A549 (cell line): ENCODE measurements around the gene IGFBP4. TPM values are rescaled to one million over a fixed set of nuclear protein-coding genes. Genes with fewer than 3 reads are reported as not detected.

ENCODE experiments used
- ATAC-seq, 2 experiments: fragments of 200-7000 bp in 1 of 2; fragments of >200 bp in 1 of 2; cut with Nextera tagmentation in 1 of 2; cut with Tn5 transposase in 1 of 2; 3 replicates each; pipeline versions ENCODE4 v1.8.0 to v1.9.1; 2018 to 2020; ENCODE audit warnings: mild to moderate bottlenecking in 1 of 2, moderate library complexity in 1 of 2
- CTCF ChIA-PET: fragments of 300-600 bp; sonication (Branson Sonifier 250); formaldehyde crosslinking; extraction: SDS; loops from one replicate; lab custom pipeline; 2021; ENCODE audit warnings: antibody characterized with exemption, inconsistent platforms; lab: Yijun Ruan, JAX
- POLR2A ChIA-PET: fragments of 350-600 bp; formaldehyde crosslinking; extraction: SDS; loops from one replicate; lab custom pipeline; 2021; ENCODE audit warnings: antibody characterized with exemption, inconsistent platforms; lab: Yijun Ruan, JAX
- DNase-seq, 2 experiments: peaks; one replicate each; pipeline versions ENCODE4 v3.0.0 to v3.0.0-alpha.2; 2011 to 2016; ENCODE audit warnings: low read depth in 1 of 2, low spot score in 1 of 2
- FAIRE-seq: peaks from 2 replicates; lab custom pipeline; 2011; peaks lifted over from hg19 to GRCh38; lab: Jason Lieb, UNC
- H3K27ac ChIP-seq, 2 experiments: fragments of >200 bp; sonication (Bioruptor Twin); formaldehyde crosslinking; 3 replicates each; pipeline ENCODE4 v1.5.1; 2016 to 2017
- H3K4me1 ChIP-seq: fragments of >200 bp; sonication (Bioruptor Twin); formaldehyde crosslinking; 3 replicates; pipeline ENCODE4 v1.6.1; 2016
- H3K4me2 ChIP-seq: fragments of >200 bp; sonication (Bioruptor Twin); formaldehyde crosslinking; 3 replicates; pipeline ENCODE4 v1.6.1; 2016
- H3K4me3 ChIP-seq: fragments of >200 bp; sonication (Bioruptor Twin); formaldehyde crosslinking; 3 replicates; pipeline ENCODE4 v1.5.1; 2016
- H3K9me3 ChIP-seq: fragments of >200 bp; sonication (Bioruptor Twin); formaldehyde crosslinking; 3 replicates; pipeline ENCODE4 v1.6.1; 2016
- BHLHE40 ChIP-seq: IDR thresholded peaks from 2 replicates; pipeline ENCODE4 v1.6.1; 2012; ENCODE audit warnings: low read depth, low read length, inconsistent platforms
- CEBPB ChIP-seq, 2 experiments: fragments of >200 bp in 1 of 2; sonication (Bioruptor Twin) in 1 of 2; formaldehyde crosslinking in 1 of 2; IDR thresholded peaks; 2 replicates each; pipeline ENCODE4 v1.6.1; 2012 to 2016
- CHD2 ChIP-seq: fragments of 150-350 bp; IDR thresholded peaks from 2 replicates; pipeline ENCODE4 v1.6.1; 2014; ENCODE audit warnings: low read length; ENCODE audit not compliant: partially characterized antibody
- E2F6 ChIP-seq: IDR thresholded peaks from 2 replicates; pipeline ENCODE4 v1.6.1; 2012; ENCODE audit warnings: low read depth, borderline replicate concordance
- EP300 ChIP-seq, 2 experiments: fragments of >200 bp; sonication (Bioruptor Twin); formaldehyde crosslinking; IDR thresholded peaks; 2 replicates in 1 of 2; 3 replicates in 1 of 2; pipeline ENCODE4 v1.6.1; 2016 to 2017
- FOXS1 ChIP-seq: fragments of 250-450 bp; sonication (Bioruptor Pico); IDR thresholded peaks from 2 replicates; pipeline ENCODE4 v1.5.0; 2020; ENCODE audit warnings: mild to moderate bottlenecking, moderate library complexity
- GATA3 ChIP-seq: IDR thresholded peaks from 2 replicates; pipeline ENCODE4 v1.6.1; 2012; ENCODE audit warnings: borderline replicate concordance
- HDAC2 ChIP-seq: fragments of 200-600 bp; sonication (generic); IDR thresholded peaks from 2 replicates; pipeline ENCODE4 v1.6.1; 2016
- HEYL ChIP-seq: fragments of 250-450 bp; sonication (Bioruptor Pico); IDR thresholded peaks from 2 replicates; pipeline ENCODE4 v1.8.0; 2021; ENCODE audit warnings: mild to moderate bottlenecking, moderate library complexity
- HMGXB4 ChIP-seq: fragments of 250-450 bp; sonication (Bioruptor Pico); IDR thresholded peaks from 2 replicates; pipeline ENCODE4 v1.5.0; 2021; ENCODE audit warnings: mild to moderate bottlenecking, moderate library complexity, borderline replicate concordance
- HOXB13 ChIP-seq: fragments of 250-450 bp; sonication (Bioruptor Pico); IDR thresholded peaks from 2 replicates; pipeline ENCODE4 v1.5.0; 2020; ENCODE audit warnings: low read depth, mild to moderate bottlenecking, moderate library complexity
- JUN ChIP-seq, 2 experiments: fragments of >200 bp; sonication (Bioruptor Twin); formaldehyde crosslinking; IDR thresholded peaks; 2 replicates in 1 of 2; 3 replicates in 1 of 2; pipeline ENCODE4 v1.6.1; 2016 to 2017
- KDM5A ChIP-seq: fragments of 200-600 bp; sonication (generic); IDR thresholded peaks from 2 replicates; pipeline ENCODE4 v1.6.1; 2016; ENCODE audit warnings: antibody characterized with exemption, mild to moderate bottlenecking
- MYC ChIP-seq: IDR thresholded peaks from 2 replicates; pipeline ENCODE4 v1.6.1; 2012; ENCODE audit warnings: mild to moderate bottlenecking, inconsistent platforms, low read length, improper control_type of control experiment, borderline replicate concordance
- NPAS2 ChIP-seq: fragments of 250-450 bp; sonication (Bioruptor Pico); IDR thresholded peaks from 2 replicates; pipeline ENCODE4 v1.8.0; 2022; ENCODE audit warnings: mild to moderate bottlenecking, moderate library complexity, borderline replicate concordance
- POLR2AphosphoS2 ChIP-seq: conservative IDR thresholded peaks from 2 replicates; pipeline ENCODE4 v1.6.1; 2012; ENCODE audit warnings: low read length, improper control_type of control experiment, inconsistent platforms
- RAD21 ChIP-seq, 2 experiments: fragments of >200 bp in 1 of 2; sonication (Bioruptor Twin) in 1 of 2; formaldehyde crosslinking in 1 of 2; IDR thresholded peaks in 1 of 2; conservative IDR thresholded peaks in 1 of 2; 2 replicates in 1 of 2; 3 replicates in 1 of 2; pipeline ENCODE4 v1.6.1; 2012 to 2018; ENCODE audit warnings: inconsistent platforms in 1 of 2
- SMC3 ChIP-seq: fragments of >200 bp; sonication (Bioruptor Twin); formaldehyde crosslinking; IDR thresholded peaks from 3 replicates; pipeline ENCODE4 v1.6.1; 2018; ENCODE audit warnings: inconsistent platforms
- TP53 ChIP-seq: fragments of 250-450 bp; sonication (Bioruptor Pico); IDR thresholded peaks from 2 replicates; pipeline ENCODE4 v1.5.0; 2021; ENCODE audit warnings: mild to moderate bottlenecking, moderate library complexity
- USF2 ChIP-seq: fragments of 450-650 bp; IDR thresholded peaks from 2 replicates; pipeline ENCODE4 v1.6.1; 2014; ENCODE audit warnings: antibody characterized with exemption
- ZNF302 ChIP-seq: fragments of 250-450 bp; sonication (Bioruptor Pico); IDR thresholded peaks from 2 replicates; pipeline ENCODE4 v1.9.0; 2021; ENCODE audit warnings: inconsistent platforms, mild to moderate bottlenecking, moderate library complexity
- ZSCAN20 ChIP-seq: fragments of 250-450 bp; sonication (Bioruptor Pico); IDR thresholded peaks from 2 replicates; pipeline ENCODE4 v1.8.0; 2022; ENCODE audit warnings: mild to moderate bottlenecking, moderate library complexity
- WGBS: methylation state at CpG from one replicate; pipeline ENCODE4 v1.1.6; 2017; ENCODE audit errors: missing lambda C conversion rate; 5-methylcytosine and 5-hydroxymethylcytosine counted together
- polyA plus RNA-seq, 4 experiments: library from polyadenylated mRNA; depleted of rRNA in 3 of 4; stranded (reverse); fragments of >200 nt; fragmentation: RNase III in 1 of 4; extraction: RNeasy Plus Mini Kit Qiagen cat#74134 plus additional on column Dnase treatment in 1 of 4; gene quantifications; 2 replicates in 3 of 4; 3 replicates in 1 of 4; pipeline ENCODE4 v1.2.3, GENCODE V29; 2011 to 2017
- TF ChIP-seq, protein P1 (sequence below): fragments of >200 bp; sonication (Bioruptor Twin); formaldehyde crosslinking; IDR thresholded peaks from 3 replicates; pipeline ENCODE4 v1.5.1; 2016
- TF ChIP-seq, protein P2 (sequence below): fragments of 150-350 bp; IDR thresholded peaks from 2 replicates; pipeline ENCODE4 v1.6.1; 2014; ENCODE audit warnings: low read depth, mild to moderate bottlenecking, low read length

Gene IGFBP4
- polyA plus RNA-seq, 2 of the 4 experiments (the other 2 are of a cell fraction), result 1,080 to 1,829 TPM

DNA sequence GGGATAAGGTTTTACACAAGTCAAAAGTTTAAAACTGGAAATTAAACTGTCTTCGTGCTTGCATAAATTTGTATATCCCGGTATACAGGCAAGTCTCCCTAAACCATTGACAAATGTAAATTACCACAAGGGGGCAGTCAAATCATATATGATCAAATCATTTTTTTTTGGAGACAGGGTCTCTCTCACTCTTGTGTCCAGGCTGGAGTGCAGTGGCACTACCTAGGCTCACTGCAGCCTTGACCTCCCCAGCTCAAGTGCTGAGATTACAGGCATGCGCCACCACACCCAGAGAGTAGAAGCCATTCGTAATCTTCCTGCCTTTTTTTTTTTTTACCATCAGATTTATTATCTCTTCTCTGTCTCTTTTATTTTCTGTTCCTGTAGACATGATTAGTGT, 44.1 kb upstream of the IGFBP4 start:
- H3K27ac ChIP-seq, result peak overlapping the region; percentile 27 to 44; a peak in 3 of 6 replicates
- WGBS, result 68% methylated on average over 4 of the region's 4 CpGs
- FAIRE-seq (peak; percentile 49), ATAC-seq (peak; percentile 86 to 91; a peak in 5 of 6 replicates), DNase-seq (peak; percentile 67 to 78)
- H3K4me3 ChIP-seq, result no peak overlapping the region
- TF ChIP-seq HDAC2 (no peak), ZNF302 (CRISPR knock-in tag) (no peak), E2F6 (no peak), SMC3 (peak; percentile 66), RAD21 (conservative IDR thresholded peaks at IDR 0.05 in 1 of 2, IDR thresholded peaks at IDR 0.05 in 1 of 2) (peak; percentile 50 to 72), HOXB13 (CRISPR knock-in tag) (no peak), NPAS2 (CRISPR knock-in tag) (no peak)
- TF ChIP-seq, protein P1, sequence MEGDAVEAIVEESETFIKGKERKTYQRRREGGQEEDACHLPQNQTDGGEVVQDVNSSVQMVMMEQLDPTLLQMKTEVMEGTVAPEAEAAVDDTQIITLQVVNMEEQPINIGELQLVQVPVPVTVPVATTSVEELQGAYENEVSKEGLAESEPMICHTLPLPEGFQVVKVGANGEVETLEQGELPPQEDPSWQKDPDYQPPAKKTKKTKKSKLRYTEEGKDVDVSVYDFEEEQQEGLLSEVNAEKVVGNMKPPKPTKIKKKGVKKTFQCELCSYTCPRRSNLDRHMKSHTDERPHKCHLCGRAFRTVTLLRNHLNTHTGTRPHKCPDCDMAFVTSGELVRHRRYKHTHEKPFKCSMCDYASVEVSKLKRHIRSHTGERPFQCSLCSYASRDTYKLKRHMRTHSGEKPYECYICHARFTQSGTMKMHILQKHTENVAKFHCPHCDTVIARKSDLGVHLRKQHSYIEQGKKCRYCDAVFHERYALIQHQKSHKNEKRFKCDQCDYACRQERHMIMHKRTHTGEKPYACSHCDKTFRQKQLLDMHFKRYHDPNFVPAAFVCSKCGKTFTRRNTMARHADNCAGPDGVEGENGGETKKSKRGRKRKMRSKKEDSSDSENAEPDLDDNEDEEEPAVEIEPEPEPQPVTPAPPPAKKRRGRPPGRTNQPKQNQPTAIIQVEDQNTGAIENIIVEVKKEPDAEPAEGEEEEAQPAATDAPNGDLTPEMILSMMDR, result peak; percentile 85
- TF ChIP-seq, protein P2, sequence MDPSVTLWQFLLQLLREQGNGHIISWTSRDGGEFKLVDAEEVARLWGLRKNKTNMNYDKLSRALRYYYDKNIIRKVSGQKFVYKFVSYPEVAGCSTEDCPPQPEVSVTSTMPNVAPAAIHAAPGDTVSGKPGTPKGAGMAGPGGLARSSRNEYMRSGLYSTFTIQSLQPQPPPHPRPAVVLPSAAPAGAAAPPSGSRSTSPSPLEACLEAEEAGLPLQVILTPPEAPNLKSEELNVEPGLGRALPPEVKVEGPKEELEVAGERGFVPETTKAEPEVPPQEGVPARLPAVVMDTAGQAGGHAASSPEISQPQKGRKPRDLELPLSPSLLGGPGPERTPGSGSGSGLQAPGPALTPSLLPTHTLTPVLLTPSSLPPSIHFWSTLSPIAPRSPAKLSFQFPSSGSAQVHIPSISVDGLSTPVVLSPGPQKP, result no peak
- H3K4me2 ChIP-seq, result no peak overlapping the region
- ChIA-PET POLR2A (no interaction called here), CTCF (interaction anchor here (0.7 to 6.8 kb wide), 35 partner anchors 8 to 370 kb away, joined by 3 to 113 read pairs (median 5); partner anchors contain the start of genes GJD3 and TOP2A)
- H3K4me1 ChIP-seq, result peaks cover 10% of the 10 kb centered on the region; the same call in 1 of the 3 replicates
- no peaks in the 10 kb centered on the region for H3K9me3 ChIP-seq

GRCh38 chr17:40402668-40403067, 40.6 kb upstream of the IGFBP4 start:
- no peak for FAIRE-seq

DNA sequence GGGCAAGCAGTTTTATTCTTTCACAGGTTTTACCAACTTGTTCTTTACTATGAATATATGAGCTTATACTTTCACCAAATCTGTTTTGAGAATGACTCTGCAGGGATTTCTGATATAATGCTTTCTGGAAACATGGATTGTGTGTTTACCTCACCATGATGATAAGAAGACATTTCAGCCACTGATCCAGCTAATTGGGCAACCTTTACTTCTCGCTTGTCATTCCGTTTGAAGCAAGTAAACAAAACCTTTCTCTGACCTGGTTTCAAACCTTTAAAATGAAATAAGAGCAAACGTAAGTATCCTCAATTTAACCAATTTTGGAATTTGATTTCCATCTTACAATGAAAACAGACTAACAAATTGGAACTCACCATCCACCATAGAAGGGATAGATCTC, 39.2 kb upstream of the IGFBP4 start:
- Histone ChIP-seq H3K4me2 (no peak overlapping the region), H3K9me3 (no peaks in the 10 kb centered on the region), H3K4me3 (no peak overlapping the region), H3K27ac (no peak overlapping the region), H3K4me1 (peaks cover 12% of the 10 kb centered on the region; the same call in 1 of the 3 replicates)
- WGBS, result 84% methylated on average over 3 of the region's 3 CpGs
- CTCF ChIA-PET, result interaction anchor here (1.1 to 2.8 kb wide), 3 partner anchors 11 to 157 kb away, joined by 3 to 10 read pairs (median 9); partner anchors contain the start of gene TOP2A
- POLR2A ChIA-PET, result no interaction called here
- DNase-seq, result no peak
- no peak for ATAC-seq
- no peak for FAIRE-seq
- TF ChIP-seq CHD2 (no peak), ZSCAN20 (CRISPR knock-in tag) (no peak), KDM5A (no peak), USF2 (no peak), FOXS1 (no peak), MYC (no peak), CEBPB (IDR thresholded peaks at IDR 0.05) (no peak), RAD21 (conservative IDR thresholded peaks at IDR 0.05 in 1 of 2, IDR thresholded peaks at IDR 0.05 in 1 of 2) (no peak), HMGXB4 (CRISPR knock-in tag) (no peak), GATA3 (no peak), TP53 (CRISPR knock-in tag) (no peak), EP300 (IDR thresholded peaks at IDR 0.05) (no peak), BHLHE40 (no peak), HEYL (no peak)

More at GRCh38 chr17:40402668-40403067, 40.6 kb upstream of the IGFBP4 start:
- no peaks in the 10 kb centered on the region for H3K9me3 ChIP-seq
- DNase-seq (no peak), ATAC-seq (no peak)
- peaks cover 12% of the 10 kb centered on the region; the same call in 1 of the 3 replicates for H3K4me1 ChIP-seq
- ChIA-PET CTCF (interaction anchor here (0.9 to 6.8 kb wide), 9 partner anchors 9 to 158 kb away, joined by 3 to 113 read pairs (median 7); partner anchors contain the start of gene TOP2A), POLR2A (no interaction called here)
- H3K4me3 ChIP-seq, result no peak overlapping the region
- peak overlapping the region in 1 of 2 experiments; percentile 0; a peak in 1 of 6 replicates for H3K27ac ChIP-seq
- 97% methylated on average over 1 of the region's 1 CpG for WGBS
- no peak overlapping the region for H3K4me2 ChIP-seq
- TF ChIP-seq USF2 (no peak), JUN (IDR thresholded peaks at IDR 0.05) (no peak), HDAC2 (no peak), EP300 (IDR thresholded peaks at IDR 0.05) (no peak), RAD21 (conservative IDR thresholded peaks at IDR 0.05 in 1 of 2, IDR thresholded peaks at IDR 0.05 in 1 of 2) (no peak), CHD2 (no peak), POLR2AphosphoS2 (no peak)
